Measurements from ENCODE around the gene ARHGAP1.

ARHGAP1 gene

DNA sequence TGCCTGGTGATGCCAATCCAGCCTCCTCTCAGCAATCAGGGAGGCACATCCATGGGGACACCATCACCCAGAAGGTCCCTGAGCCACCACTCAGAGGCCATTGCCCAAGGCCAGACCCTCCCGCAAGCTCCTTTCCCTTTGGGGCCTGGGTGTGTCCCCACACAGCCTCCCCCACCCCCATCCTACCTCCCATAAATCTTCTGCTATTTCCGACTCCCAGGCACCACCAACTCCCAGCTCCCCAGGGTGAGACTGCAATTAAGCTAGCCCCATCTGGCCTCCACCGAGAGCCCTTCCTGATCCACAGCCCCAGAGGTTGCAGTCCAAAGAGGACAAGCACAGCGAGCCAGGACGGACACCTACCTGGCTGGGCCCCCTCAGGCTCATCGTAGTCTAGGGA lies 6.3 kb downstream of the ARHGAP1 start:
- no peak for DNase-seq (ENCODE audit: low read depth)

- DNase-seq (ENCODE audit: low read depth) = no peak
These were observed 6.8 kb downstream of the ARHGAP1 start for GRCh38 chr11:46693597-46694012.

GRCh38 chr11:46692450-46692849 lies 8.0 kb downstream of the ARHGAP1 start:
- no peak for DNase-seq (ENCODE audit: low read depth)

GRCh38 chr11:46690702-46691101 lies 9.7 kb downstream of the ARHGAP1 start:
- no peak for DNase-seq (ENCODE audit: low read depth)

- DNase-seq (ENCODE audit: low read depth) = no peak
These were observed 13.3 kb downstream of the ARHGAP1 start for GRCh38 chr11:46686886-46687795.

DNA sequence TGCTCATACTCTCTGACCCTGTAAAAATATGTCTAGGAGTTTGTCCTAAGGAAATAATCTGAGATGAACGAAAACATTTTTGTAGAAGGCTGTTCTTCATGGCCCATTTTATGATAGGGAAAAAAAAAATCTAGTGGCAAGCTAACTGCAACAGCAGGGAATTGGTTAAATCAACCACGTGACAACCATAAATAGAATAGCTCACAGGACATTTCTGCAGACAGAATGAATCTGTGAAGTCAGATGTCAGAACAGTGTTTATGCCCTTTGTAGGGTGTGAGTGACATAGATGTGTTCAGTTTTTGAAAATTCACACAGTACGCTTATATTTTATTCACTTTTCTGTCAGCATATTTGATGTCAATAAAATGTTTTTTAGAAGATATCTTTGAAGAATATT lies 16.1 kb downstream of the ARHGAP1 start:
- DNase-seq (ENCODE audit: low read depth) = no peak

DNA sequence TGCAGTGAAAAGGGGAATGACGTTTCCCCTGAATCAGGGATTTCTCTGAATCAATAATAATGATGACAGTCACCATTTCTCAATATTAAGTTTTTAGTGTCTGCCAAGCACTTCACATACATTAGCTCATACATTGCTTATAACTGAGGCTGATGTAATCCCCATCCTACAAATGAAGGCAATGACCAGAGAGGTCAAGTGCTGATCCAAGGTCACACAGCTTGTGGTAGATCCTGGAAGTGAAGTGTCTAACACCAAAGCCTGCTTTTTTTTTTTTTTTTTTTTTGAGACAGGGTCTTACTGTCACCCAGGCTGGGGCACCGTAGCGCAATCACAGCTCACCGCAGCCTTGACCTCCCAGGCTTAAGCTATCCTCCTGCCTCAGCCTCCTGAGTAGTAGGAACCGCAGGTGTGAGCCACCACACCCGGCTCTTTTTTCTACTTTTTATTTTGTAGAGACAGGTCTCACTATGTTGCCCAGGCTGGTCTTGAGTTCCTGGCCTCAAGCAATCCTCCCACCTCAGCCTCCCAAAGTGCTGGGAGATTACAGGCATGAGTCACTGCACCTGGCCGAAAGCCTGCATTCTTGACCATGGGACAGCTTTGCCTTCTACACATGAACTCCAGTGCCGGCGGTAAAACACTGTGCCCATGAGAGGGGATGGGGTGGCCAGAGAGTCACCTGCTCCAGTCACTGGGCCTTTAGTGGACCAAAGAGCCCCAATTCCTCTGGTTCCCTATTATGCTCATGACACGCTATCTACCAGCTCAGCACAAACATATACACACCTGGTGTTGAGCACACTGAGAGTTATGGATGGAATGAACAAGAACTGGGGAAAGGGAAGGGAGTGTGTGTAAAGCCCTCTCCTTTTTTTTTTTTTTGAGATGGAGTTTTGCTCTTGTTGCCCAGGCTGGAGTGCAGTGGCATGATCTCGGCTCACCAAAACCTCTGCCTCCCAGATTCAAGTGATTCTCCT lies 17.4 kb downstream of the ARHGAP1 start:
- DNase-seq (ENCODE audit: low read depth) = no peak

DNA sequence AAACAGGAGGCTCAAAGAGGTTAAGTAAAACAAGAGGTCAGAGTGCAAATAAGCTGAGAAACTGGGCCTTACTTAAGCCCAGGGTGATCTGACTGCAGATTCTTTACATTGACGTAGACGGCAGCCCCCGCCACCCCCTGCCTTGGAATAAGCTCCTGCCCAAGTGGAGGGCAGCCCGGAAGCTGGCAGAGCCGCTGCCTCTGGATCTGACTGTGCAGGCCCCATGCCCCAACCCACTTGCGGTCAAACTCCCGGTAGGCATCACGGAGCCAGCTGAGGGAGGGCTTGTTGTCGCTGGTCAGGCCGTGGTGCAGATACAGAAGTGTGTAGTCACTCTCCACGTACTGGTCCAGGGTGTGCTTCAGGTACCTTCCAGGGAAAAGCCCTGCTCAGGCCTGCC lies 18.6 kb downstream of the ARHGAP1 start:
- DNase-seq (ENCODE audit: low read depth) = no peak

- no peak for DNase-seq (ENCODE audit: low read depth)
These were observed 19.6 kb downstream of the ARHGAP1 start for GRCh38 chr11:46680815-46681214.

- DNase-seq (ENCODE audit: low read depth) = no peak
These were observed 20.2 kb downstream of the ARHGAP1 start for GRCh38 chr11:46680164-46680760.

GRCh38 chr11:46679241-46680163 lies 20.9 kb downstream of the ARHGAP1 start:
- DNase-seq (ENCODE audit: low read depth) = no peak

GRCh38 chr11:46678741-46679130 lies 21.7 kb downstream of the ARHGAP1 start:
- DNase-seq (ENCODE audit: low read depth) = no peak

DNA sequence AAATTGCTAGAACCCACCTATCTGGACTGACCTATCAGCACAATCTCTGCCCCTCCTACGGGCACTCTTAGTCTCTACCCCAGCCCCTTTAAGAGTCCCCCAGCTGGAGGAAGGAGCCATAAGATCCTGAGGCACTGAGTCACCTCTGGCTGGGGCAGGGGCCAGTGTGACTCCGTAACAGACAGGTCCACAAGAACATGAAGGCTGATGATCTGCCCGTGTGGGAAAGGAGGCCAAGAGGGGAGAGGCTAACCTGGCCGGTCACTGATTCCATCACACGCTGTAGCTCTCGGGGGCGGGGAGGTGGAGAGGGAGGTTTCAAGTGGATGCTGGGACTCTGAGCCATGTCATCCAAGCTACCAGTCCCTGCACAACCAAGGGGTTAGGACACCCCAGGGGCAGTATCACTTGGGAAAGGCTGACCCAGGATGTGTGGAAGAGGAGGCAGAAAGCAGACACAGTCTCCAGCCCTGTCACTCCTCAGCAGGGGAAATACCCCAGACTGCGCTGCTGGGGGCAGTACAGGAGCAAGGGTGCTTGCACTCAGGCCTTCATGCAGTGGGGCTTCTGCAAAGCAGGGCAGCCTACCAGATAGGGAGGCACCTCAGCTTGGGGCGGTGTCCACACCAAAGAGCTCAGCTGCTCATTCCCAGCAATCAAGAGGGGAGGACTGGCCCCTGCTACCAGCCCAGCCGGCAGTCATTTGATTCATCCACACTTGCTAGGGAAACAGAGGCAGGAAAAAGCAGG lies 22.3 kb downstream of the ARHGAP1 start:
- DNase-seq (ENCODE audit: low read depth) = no peak

DNA sequence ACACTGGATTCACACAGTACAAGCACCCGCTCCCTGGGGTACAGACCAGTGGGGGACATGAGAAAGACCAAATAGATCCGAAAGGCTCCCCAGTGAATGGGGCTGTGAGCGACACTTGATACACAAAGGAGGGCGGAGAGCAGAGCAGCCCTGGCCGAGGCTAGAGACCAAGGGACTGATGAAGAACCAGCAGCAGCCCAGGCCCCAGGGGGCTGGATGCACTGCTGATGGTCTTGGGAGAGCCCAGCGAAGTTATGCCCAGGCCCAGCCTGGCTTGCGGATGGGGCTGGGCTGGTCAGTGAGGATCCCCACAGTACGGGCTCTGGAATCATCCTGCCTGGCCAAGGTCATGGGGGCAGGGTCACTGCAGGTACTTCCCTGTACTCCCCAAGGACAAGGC lies 23.2 kb downstream of the ARHGAP1 start:
- no peak for DNase-seq (ENCODE audit: low read depth)

- no peak for DNase-seq (ENCODE audit: low read depth)
These were observed 23.8 kb downstream of the ARHGAP1 start for GRCh38 chr11:46676436-46677158.

DNA sequence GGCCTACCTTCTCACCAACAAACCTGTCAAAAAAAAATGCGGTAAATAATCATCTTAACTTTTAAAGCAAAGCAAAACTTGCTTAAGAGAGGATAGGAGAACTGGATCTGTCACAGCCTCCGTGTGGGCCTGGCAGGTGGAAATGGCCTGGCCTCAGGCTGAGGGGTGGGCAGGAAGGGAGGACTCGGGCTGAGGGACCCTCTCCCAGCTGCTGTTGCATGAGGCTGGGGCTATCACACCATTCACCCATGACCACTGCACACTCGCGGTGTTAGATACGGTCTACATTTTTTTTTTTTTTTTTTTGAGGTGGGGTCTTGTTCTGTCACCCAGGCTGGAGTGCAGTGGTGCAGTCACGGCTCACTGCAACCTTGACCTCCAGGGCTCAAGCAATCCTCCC lies 24.5 kb downstream of the ARHGAP1 start:
- no peak for DNase-seq (ENCODE audit: low read depth)

- DNase-seq (ENCODE audit: low read depth) = no peak
These were observed 25.0 kb downstream of the ARHGAP1 start for GRCh38 chr11:46675288-46675851.

GRCh38 chr11:46674463-46675287 lies 25.7 kb downstream of the ARHGAP1 start:
- DNase-seq (ENCODE audit: low read depth) = no peak

Data from activated T-helper 9 cell treated with anti-CD3 and anti-CD28 coated beads, Interleukin-2, amount 50 U/mL, for 16 hours (primary cell).